Loucy (cell line): Measurements from ENCODE around the gene CREBRF.

Experiments used
- H2AFZ ChIP-seq: fragments of 200-600 bp; sonication (generic); 2 replicates; pipeline ENCODE4 v1.6.0; 2016; ENCODE audit warnings: antibody characterized with exemption, mild to moderate bottlenecking, low read length, moderate library complexity
- H3F3A ChIP-seq: fragments of 200-600 bp; 2 replicates; pipeline ENCODE4 v1.6.0; 2016; ENCODE audit warnings: antibody characterized with exemption, low read depth, mild to moderate bottlenecking
- H3K27me3 ChIP-seq: fragments of 200-600 bp; sonication (generic); 2 replicates; pipeline ENCODE4 v1.6.1; 2014; ENCODE audit warnings: low read length, mild to moderate bottlenecking; ENCODE audit not compliant: insufficient read depth, poor library complexity, severe bottlenecking
- H3K36me3 ChIP-seq: fragments of 200-600 bp; sonication (generic); 2 replicates; pipeline ENCODE4 v1.6.1; 2016; ENCODE audit warnings: low read length; ENCODE audit not compliant: insufficient read depth
- H3K4me1 ChIP-seq: fragments of 200-600 bp; sonication (generic); 2 replicates; pipeline ENCODE4 v1.5.1; 2014; ENCODE audit warnings: low read length, mild to moderate bottlenecking; ENCODE audit not compliant: insufficient read depth, poor library complexity, severe bottlenecking
- H3K4me2 ChIP-seq: fragments of 200-600 bp; sonication (generic); 2 replicates; pipeline ENCODE4 v1.6.0; 2014; ENCODE audit warnings: antibody characterized with exemption, low read length, low read depth, mild to moderate bottlenecking; ENCODE audit not compliant: poor library complexity, severe bottlenecking
- H3K4me3 ChIP-seq: fragments of 200-600 bp; sonication (generic); 2 replicates; pipeline ENCODE4 v1.5.1; 2014; ENCODE audit warnings: low read length, mild to moderate bottlenecking, mixed read lengths; ENCODE audit not compliant: poor library complexity, severe bottlenecking
- H3K79me2 ChIP-seq: fragments of 200-600 bp; sonication (generic); 2 replicates; pipeline ENCODE4 v1.6.1; 2014; ENCODE audit warnings: low read length; ENCODE audit not compliant: insufficient read depth
- H3K9ac ChIP-seq: fragments of 200-600 bp; sonication (generic); 2 replicates; pipeline ENCODE4 v1.6.0; 2014; ENCODE audit warnings: mild to moderate bottlenecking, low read depth, low read length, moderate library complexity; ENCODE audit not compliant: poor library complexity, severe bottlenecking
- H3K9me2 ChIP-seq: fragments of 200-600 bp; sonication (generic); replicated peaks from 2 replicates; pipeline ENCODE4 v1.6.1; 2016; ENCODE audit warnings: low read depth, low read length, mixed read lengths
- H3K9me3 ChIP-seq: fragments of 200-600 bp; sonication (generic); 2 replicates; pipeline ENCODE4 v1.6.1; 2014; ENCODE audit warnings: mild to moderate bottlenecking, antibody characterized with exemption, low read length, low read depth; ENCODE audit not compliant: insufficient read depth
- H4K20me1 ChIP-seq: fragments of 200-600 bp; sonication (generic); 2 replicates; pipeline ENCODE4 v1.6.0; 2014; ENCODE audit warnings: antibody characterized with exemption, low read length, mild to moderate bottlenecking; ENCODE audit not compliant: insufficient read depth, poor library complexity, severe bottlenecking
- CTCF ChIP-seq: fragments of 200-600 bp; sonication (generic); conservative IDR thresholded peaks from 2 replicates; pipeline ENCODE4 v1.5.1; 2014; ENCODE audit warnings: mild to moderate bottlenecking, antibody characterized with exemption, low read length
- EZH2phosphoT487 ChIP-seq: fragments of 200-600 bp; IDR thresholded peaks from 2 replicates; pipeline ENCODE4 v1.6.1; 2018; ENCODE audit warnings: antibody characterized with exemption, mild to moderate bottlenecking, moderate library complexity, borderline replicate concordance

Gene CREBRF

DNA sequence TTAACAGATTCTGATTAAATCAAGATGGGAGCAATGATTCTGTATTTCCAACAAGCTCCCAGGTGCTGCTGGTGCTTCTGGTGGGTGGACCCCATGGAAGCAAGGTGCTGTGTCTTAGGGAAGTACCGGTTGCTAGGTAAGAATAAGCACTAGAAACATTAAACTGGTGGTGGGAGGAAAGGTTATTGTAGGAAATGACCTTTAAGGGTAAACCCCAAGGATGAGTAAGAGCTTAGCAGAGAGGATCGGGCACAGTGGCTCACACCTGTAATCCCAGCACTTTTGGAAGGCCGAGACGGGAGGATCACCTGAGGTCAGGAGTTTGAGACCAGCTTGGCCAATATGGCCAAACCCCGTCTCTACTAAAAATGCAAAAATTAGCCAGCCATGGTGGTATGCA, 16.2 kb upstream of the CREBRF start:
- Histone ChIP-seq H3K79me2 (no peaks in the 10 kb centered on the region), H3F3A (no peaks in the 10 kb centered on the region), H4K20me1 (no peaks in the 10 kb centered on the region), H3K9me2 (no peaks in the 10 kb centered on the region), H3K27me3 (no peaks in the 10 kb centered on the region), H3K36me3 (peaks cover 3% of the 10 kb centered on the region; the same call in 1 of the 2 replicates), H2AFZ (no peak overlapping the region), H3K4me3 (no peak overlapping the region), H3K9me3 (no peaks in the 10 kb centered on the region), H3K4me2 (no peak overlapping the region), H3K9ac (no peak overlapping the region), H3K4me1 (no peaks in the 10 kb centered on the region)
- no peak for TF ChIP-seq CTCF
- no peak for TF ChIP-seq EZH2phosphoT487

GRCh38 chr5:173041881-173042762, 14.0 kb upstream of the CREBRF start:
- no peaks in the 10 kb centered on the region for H3K79me2 ChIP-seq
- no peak overlapping the region for H3K4me3 ChIP-seq
- no peaks in the 10 kb centered on the region for H3K9me2 ChIP-seq
- H3K9ac ChIP-seq, result no peak overlapping the region
- H3K9me3 ChIP-seq, result no peaks in the 10 kb centered on the region
- TF ChIP-seq EZH2phosphoT487, result no peak
- no peak for TF ChIP-seq CTCF
- H2AFZ ChIP-seq, result no peak overlapping the region
- no peaks in the 10 kb centered on the region for H3F3A ChIP-seq
- H3K36me3 ChIP-seq, result no peaks in the 10 kb centered on the region
- H4K20me1 ChIP-seq, result no peaks in the 10 kb centered on the region
- H3K27me3 ChIP-seq, result no peaks in the 10 kb centered on the region
- no peak overlapping the region for H3K4me2 ChIP-seq
- H3K4me1 ChIP-seq, result no peaks in the 10 kb centered on the region

- no peak for TF ChIP-seq CTCF
- TF ChIP-seq EZH2phosphoT487, result no peak
- Histone ChIP-seq H3K36me3 (no peaks in the 10 kb centered on the region), H4K20me1 (no peaks in the 10 kb centered on the region), H3K79me2 (no peaks in the 10 kb centered on the region), H2AFZ (no peak overlapping the region), H3K9me3 (no peaks in the 10 kb centered on the region), H3K9ac (no peak overlapping the region), H3K4me3 (no peak overlapping the region), H3K9me2 (no peaks in the 10 kb centered on the region), H3K27me3 (no peaks in the 10 kb centered on the region), H3F3A (no peaks in the 10 kb centered on the region), H3K4me2 (no peak overlapping the region), H3K4me1 (no peaks in the 10 kb centered on the region)
These were observed 13.4 kb upstream of the CREBRF start for GRCh38 chr5:173042763-173043107.
